Hepatocyte (in vitro differentiated cells): ENCODE data around the gene NAIF1.

Experiments used
- EZH2 ChIP-seq: fragments of 200-600 bp; sonication (generic); IDR thresholded peaks from 2 replicates; pipeline ENCODE4 v1.6.1; 2016; ENCODE audit warnings: antibody characterized with exemption, mild to moderate bottlenecking, borderline replicate concordance
- EZH2phosphoT487 ChIP-seq: fragments of 200-600 bp; sonication (generic); IDR thresholded peaks from one replicate; pipeline ENCODE4 v1.6.1; 2018; ENCODE audit warnings: antibody characterized with exemption, mild to moderate bottlenecking, low read depth, moderate library complexity; ENCODE audit not compliant: unreplicated experiment, severe bottlenecking
- TF ChIP-seq, protein P1 (sequence below): fragments of 200-600 bp; sonication (generic); IDR thresholded peaks from 2 replicates; pipeline ENCODE4 v1.5.1; 2016; ENCODE audit warnings: antibody characterized with exemption, mild to moderate bottlenecking; ENCODE audit not compliant: poor library complexity

DNA sequence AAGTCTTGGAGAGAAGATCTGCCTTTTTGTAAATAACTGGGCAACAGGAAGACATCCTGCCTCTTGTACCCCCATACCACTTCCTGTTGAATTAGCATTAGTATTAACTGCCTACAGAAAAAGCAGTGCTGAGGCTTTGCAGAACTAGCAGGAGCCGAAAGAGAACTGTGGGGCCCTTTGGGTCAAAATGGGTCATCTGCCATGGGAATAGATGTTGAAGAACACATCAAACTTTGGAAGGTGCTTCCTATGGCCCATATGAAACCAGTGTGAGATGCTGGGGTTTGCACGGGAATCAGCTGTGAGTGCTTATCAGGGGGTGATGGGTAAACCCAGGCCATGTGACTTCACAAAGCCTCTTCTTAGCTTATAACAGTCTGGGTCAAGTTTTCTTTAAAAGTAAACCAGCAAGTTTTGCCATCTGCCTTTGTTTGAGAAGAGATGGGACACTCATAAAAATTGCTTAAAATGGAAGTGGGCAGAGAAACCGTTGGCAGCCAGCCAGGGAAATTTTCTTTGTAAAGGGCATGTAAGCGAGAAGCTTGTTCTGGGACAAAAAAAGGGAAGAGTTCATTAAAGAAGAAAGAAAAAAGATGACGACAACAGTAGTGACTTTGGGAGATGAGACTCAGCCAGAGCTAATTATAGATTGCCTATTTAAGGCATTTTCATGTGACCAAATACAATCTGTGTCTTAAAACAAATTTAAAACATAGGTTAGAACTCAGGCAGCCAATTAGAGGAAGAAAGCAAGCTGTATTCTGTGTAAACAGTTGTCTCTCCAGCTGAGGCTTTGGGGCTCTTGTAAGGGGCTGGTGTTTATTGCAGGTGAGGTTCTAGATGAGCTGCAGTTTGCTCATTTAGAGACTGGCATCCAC lies 5.3 kb upstream of the NAIF1 start:
- TF ChIP-seq, protein P1, sequence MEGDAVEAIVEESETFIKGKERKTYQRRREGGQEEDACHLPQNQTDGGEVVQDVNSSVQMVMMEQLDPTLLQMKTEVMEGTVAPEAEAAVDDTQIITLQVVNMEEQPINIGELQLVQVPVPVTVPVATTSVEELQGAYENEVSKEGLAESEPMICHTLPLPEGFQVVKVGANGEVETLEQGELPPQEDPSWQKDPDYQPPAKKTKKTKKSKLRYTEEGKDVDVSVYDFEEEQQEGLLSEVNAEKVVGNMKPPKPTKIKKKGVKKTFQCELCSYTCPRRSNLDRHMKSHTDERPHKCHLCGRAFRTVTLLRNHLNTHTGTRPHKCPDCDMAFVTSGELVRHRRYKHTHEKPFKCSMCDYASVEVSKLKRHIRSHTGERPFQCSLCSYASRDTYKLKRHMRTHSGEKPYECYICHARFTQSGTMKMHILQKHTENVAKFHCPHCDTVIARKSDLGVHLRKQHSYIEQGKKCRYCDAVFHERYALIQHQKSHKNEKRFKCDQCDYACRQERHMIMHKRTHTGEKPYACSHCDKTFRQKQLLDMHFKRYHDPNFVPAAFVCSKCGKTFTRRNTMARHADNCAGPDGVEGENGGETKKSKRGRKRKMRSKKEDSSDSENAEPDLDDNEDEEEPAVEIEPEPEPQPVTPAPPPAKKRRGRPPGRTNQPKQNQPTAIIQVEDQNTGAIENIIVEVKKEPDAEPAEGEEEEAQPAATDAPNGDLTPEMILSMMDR: no peak
- TF ChIP-seq EZH2 (no peak), EZH2phosphoT487 (no peak)
